Spleen (tissue), 7 donors: ENCODE data around the gene DHRS2.

Source experiments
- CTCF ChIP-seq, 11 experiments: fragments of 200-600 bp in 7 of 11; fragments of 450-650 bp in 4 of 11; sonication (generic) in 4 of 11; IDR thresholded peaks in 8 of 11; conservative IDR thresholded peaks in 3 of 11; 1 replicate in 7 of 11; 2 replicates in 4 of 11; pipeline versions ENCODE4 v1.4.0 to v1.8.0; 2016 to 2021; ENCODE audit warnings: antibody characterized with exemption in 11 of 11, inconsistent platforms in 4 of 11, mild to moderate bottlenecking in 1 of 11
- POLR2A ChIP-seq, 3 donors: fragments of 450-650 bp; IDR thresholded peaks; one replicate each; pipeline ENCODE4 v1.5.1; 2017; ENCODE audit warnings: antibody characterized with exemption in 3 of 3, mild to moderate bottlenecking in 1 of 3
- POLR2AphosphoS5 ChIP-seq, 3 donors: sonication (generic); formaldehyde crosslinking; IDR thresholded peaks; one replicate each; pipeline ENCODE4 v1.5.1; 2017; ENCODE audit warnings: antibody characterized with exemption in 3 of 3
- donor health status: DM: no; HTN: no; CAD: no; lungs with moderate emphysema.
- donor health status: DM: no; HTN: no; CAD: no.
- donor health status: DM: no; HTN: no; CAD: no.

GRCh38 chr14:23622990-23623389 is 13.2 kb upstream of the DHRS2 start:
- TF ChIP-seq POLR2AphosphoS5 (IDR thresholded peaks at IDR 0.05) (no peak), POLR2A (IDR thresholded peaks at IDR 0.05) (no peak), CTCF (IDR thresholded peaks at IDR 0.05 in 8 of 11, conservative IDR thresholded peaks at IDR 0.05 in 3 of 11) (no peak)
